ENCODE measurements around the gene TFR2.
A peak's percentile ranks its signal among the peaks of the same experiment; 100 is the strongest.

The TFR2 gene

GRCh38 chr7:100584683-100585510 lies 56.5 kb downstream of the TFR2 start:
- DNase-seq = no peak

GRCh38 chr7:100584054-100584682 lies 57.2 kb downstream of the TFR2 start:
- DNase-seq = no peak

GRCh38 chr7:100583132-100584053 lies 58.0 kb downstream of the TFR2 start:
- DNase-seq = peak; percentile 75

GRCh38 chr7:100582650-100583049 lies 58.7 kb downstream of the TFR2 start:
- DNase-seq = no peak

- DNase-seq = no peak
Measured at GRCh38 chr7:100582041-100582579, 59.2 kb downstream of the TFR2 start.

- DNase-seq = no peak
Measured at GRCh38 chr7:100580466-100581283, 60.7 kb downstream of the TFR2 start.

GRCh38 chr7:100578246-100579183 lies 62.8 kb downstream of the TFR2 start:
- DNase-seq = no peak

- DNase-seq = no peak
Measured at GRCh38 chr7:100577507-100577906, 63.8 kb downstream of the TFR2 start.

GRCh38 chr7:100577103-100577502 lies 64.2 kb downstream of the TFR2 start:
- DNase-seq = no peak

GRCh38 chr7:100576384-100576993 lies 64.9 kb downstream of the TFR2 start:
- no peak for DNase-seq

GRCh38 chr7:100575746-100576383 lies 65.5 kb downstream of the TFR2 start:
- no peak for DNase-seq

GRCh38 chr7:100575206-100575631 lies 66.1 kb downstream of the TFR2 start:
- DNase-seq = no peak

- no peak for DNase-seq
Measured at GRCh38 chr7:100574362-100575205, 66.8 kb downstream of the TFR2 start.

- no peak for DNase-seq
Measured at GRCh38 chr7:100573691-100574361, 67.5 kb downstream of the TFR2 start, which contains the start of gene SAP25. Gene SAP25, minus strand, starts transcription at chr7:100573900. Its CDS starts 158 bp downstream, at chr7:100573742.

GRCh38 chr7:100572949-100573675 lies 68.2 kb downstream of the TFR2 start:
- DNase-seq = no peak

- no peak for DNase-seq
Measured at GRCh38 chr7:100572281-100572948, 68.9 kb downstream of the TFR2 start.

- no peak for DNase-seq
Measured at GRCh38 chr7:100571829-100572116, 69.6 kb downstream of the TFR2 start.

All from central memory CD4-positive, alpha-beta T cell (primary cell).